GM23248 (cell line): ENCODE results near the gene PIGM.

Experiments used
- EZH2 ChIP-seq: fragments of 200-600 bp; sonication (generic); IDR thresholded peaks from 2 replicates; pipeline ENCODE4 v1.6.1; 2018; ENCODE audit warnings: antibody characterized with exemption, mild to moderate bottlenecking; ENCODE audit not compliant: insufficient read depth, poor library complexity, severe bottlenecking
- EZH2phosphoT487 ChIP-seq: fragments of 200-600 bp; sonication (generic); IDR thresholded peaks from 2 replicates; pipeline ENCODE4 v1.6.1; 2018; ENCODE audit warnings: antibody characterized with exemption, moderate library complexity, mild to moderate bottlenecking, low read depth; ENCODE audit not compliant: insufficient read depth

- TF ChIP-seq EZH2 = no peak
- TF ChIP-seq EZH2phosphoT487 = no peak
These were observed 31.4 kb upstream of the PIGM start for GRCh38 chr1:160063176-160063575.
